ENCODE data around the gene MUTYH. TPM values are rescaled to one million over a fixed set of nuclear protein-coding genes. Genes with fewer than 3 reads are reported as not detected.

The MUTYH gene
- total and polyA plus RNA-seq, 3 donors from 2014 or later, result 15.1 to 31.5 (median 26.8) TPM

GRCh38 chr1:45359882-45360513 is 19.8 kb upstream of the MUTYH start:
- H3K9me3 ChIP-seq, result no peaks in the 10 kb centered on the region
- H3K27me3 ChIP-seq, result no peaks in the 10 kb centered on the region
- H3K4me1 ChIP-seq, result no peaks in the 10 kb centered on the region
- intact Hi-C loops (cut with DNase I; ENCODE audit: low total_unique reads), result loop anchor here (10.0 kb wide), 1 partner anchor 135 kb away; the partner anchor contains the start of gene TESK2
- peak overlapping the region; percentile 9 to 28 for H3K27ac ChIP-seq
- DNase-seq, result peak; percentile 82
- TF ChIP-seq CTCF (IDR thresholded peaks at IDR 0.05), result peak; percentile 47 to 71 (median 70)
- TF ChIP-seq POLR2A (IDR thresholded peaks at IDR 0.05), result no peak
- no peaks in the 10 kb centered on the region for H3K36me3 ChIP-seq (ENCODE audit: low read depth, missing control alignments)
- no peak overlapping the region for H3K4me3 ChIP-seq
- 34 to 50% methylated on average over 7 of the region's 7 CpGs for WGBS, 2 donors

GRCh38 chr1:45356186-45356585 is 15.9 kb upstream of the MUTYH start:
- WGBS, 2 donors, result 89 to 93% methylated on average over 4 of the region's 4 CpGs
- no peaks in the 10 kb centered on the region for H3K9me3 ChIP-seq
- no peaks in the 10 kb centered on the region for H3K27me3 ChIP-seq
- no peak overlapping the region for H3K4me3 ChIP-seq
- no peaks in the 10 kb centered on the region for H3K36me3 ChIP-seq (ENCODE audit: low read depth, missing control alignments)
- DNase-seq, result no peak
- H3K4me1 ChIP-seq, result peaks cover 4% of the 10 kb centered on the region
- TF ChIP-seq POLR2A (IDR thresholded peaks at IDR 0.05) (no peak), CTCF (IDR thresholded peaks at IDR 0.05) (no peak)
- intact Hi-C loops (cut with DNase I; ENCODE audit: low total_unique reads), result loop anchor here (10.0 kb wide), 1 partner anchor 139 kb away; the partner anchor contains the start of gene TESK2
- no peak overlapping the region for H3K27ac ChIP-seq

- Histone ChIP-seq H3K27ac (no peak overlapping the region), H3K27me3 (no peaks in the 10 kb centered on the region), H3K4me3 (no peak overlapping the region), H3K4me1 (peaks cover 8% of the 10 kb centered on the region), H3K36me3 (ENCODE audit: low read depth, missing control alignments) (no peaks in the 10 kb centered on the region), H3K9me3 (no peaks in the 10 kb centered on the region)
- no peak for TF ChIP-seq POLR2A (IDR thresholded peaks at IDR 0.05)
- TF ChIP-seq CTCF (IDR thresholded peaks at IDR 0.05), result no peak
- DNase-seq, result no peak
- intact Hi-C loops (cut with DNase I; ENCODE audit: low total_unique reads), result loop anchor here (10.0 kb wide), 1 partner anchor 139 kb away; the partner anchor contains the start of gene TESK2
- 74 to 90% methylated on average over 2 of the region's 2 CpGs for whole genome bisulfite sequencing, 2 donors
Observed at GRCh38 chr1:45355683-45356082, 15.4 kb upstream of the MUTYH start.

- H3K27ac ChIP-seq, result no peak overlapping the region
- H3K4me3 ChIP-seq, result no peak overlapping the region
- 94 to 97% methylated on average over 4 of the region's 4 CpGs for WGBS, 2 donors
- H3K9me3 ChIP-seq, result no peaks in the 10 kb centered on the region
- TF ChIP-seq CTCF (IDR thresholded peaks at IDR 0.05) (no peak), POLR2A (IDR thresholded peaks at IDR 0.05) (no peak)
- no peak for DNase-seq
- H3K27me3 ChIP-seq, result no peaks in the 10 kb centered on the region
- H3K36me3 ChIP-seq (ENCODE audit: low read depth, missing control alignments), result no peaks in the 10 kb centered on the region
- intact Hi-C loops (cut with DNase I; ENCODE audit: low total_unique reads), result loop anchor here (10.0 kb wide), 1 partner anchor 140 kb away; the partner anchor contains the start of gene TESK2
- peaks cover 9% of the 10 kb centered on the region for H3K4me1 ChIP-seq
Observed at GRCh38 chr1:45354838-45355237, 14.6 kb upstream of the MUTYH start.

GRCh38 chr1:45353685-45354084 is 13.4 kb upstream of the MUTYH start:
- intact Hi-C loops (cut with DNase I; ENCODE audit: low total_unique reads), result loop anchor here (10.0 kb wide), 1 partner anchor 141 kb away; the partner anchor contains the start of gene TESK2
- H3K27me3 ChIP-seq, result no peaks in the 10 kb centered on the region
- no peak for TF ChIP-seq CTCF (IDR thresholded peaks at IDR 0.05)
- TF ChIP-seq POLR2A (IDR thresholded peaks at IDR 0.05), result no peak
- H3K9me3 ChIP-seq, result no peaks in the 10 kb centered on the region
- H3K4me1 ChIP-seq, result peaks cover 16% of the 10 kb centered on the region
- no peak overlapping the region for H3K27ac ChIP-seq
- DNase-seq, result no peak
- no peak overlapping the region for H3K4me3 ChIP-seq
- 80 to 85% methylated on average over 2 of the region's 2 CpGs for WGBS, 2 donors
- H3K36me3 ChIP-seq (ENCODE audit: low read depth, missing control alignments), result no peaks in the 10 kb centered on the region
